Activated gamma-delta T cell treated with Interleukin-2 at 50 U/mL for 16 hours (primary cell): ENCODE data around the gene TMEM200B.
"Not testable (repeated sequence)": the region's sequence is repeated elsewhere in the genome, so short reads cannot be mapped to it uniquely, and the experiment has no call there.

Experiments
- DNase-seq: peaks from one replicate; pipeline ENCODE4 v3.0.0-alpha.2; 2020

The TMEM200B gene

GRCh38 chr1:29105822-29106221 lies 17.9 kb downstream of the TMEM200B start:
- DNase-seq: no peak

GRCh38 chr1:29100487-29100886 lies 23.2 kb downstream of the TMEM200B start:
- no peak for DNase-seq

- DNase-seq: no peak
Measured at GRCh38 chr1:29099286-29099685, 24.4 kb downstream of the TMEM200B start.

GRCh38 chr1:29096231-29096886 lies 27.3 kb downstream of the TMEM200B start:
- DNase-seq: no peak

DNA sequence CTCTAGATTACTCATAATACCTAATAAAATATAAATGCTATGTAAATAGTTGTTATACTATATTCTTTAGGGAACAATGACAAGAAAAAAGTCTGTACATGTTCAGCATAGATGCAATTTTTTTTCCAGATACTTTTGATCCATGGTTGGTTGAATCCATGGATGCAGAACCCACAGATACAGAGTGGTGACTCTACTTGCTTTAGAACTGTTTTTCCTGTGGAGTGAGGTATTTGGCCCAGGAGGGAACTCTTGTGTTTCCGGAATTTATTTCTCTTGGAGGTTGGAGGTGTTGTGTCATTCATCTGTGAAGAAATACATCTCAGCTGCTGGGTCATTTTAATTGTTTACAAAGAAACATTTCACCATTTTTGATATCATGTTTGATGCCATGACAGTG lies 28.7 kb downstream of the TMEM200B start:
- no peak for DNase-seq

- no peak for DNase-seq
Measured at GRCh38 chr1:29094433-29094832, 29.3 kb downstream of the TMEM200B start.

DNA sequence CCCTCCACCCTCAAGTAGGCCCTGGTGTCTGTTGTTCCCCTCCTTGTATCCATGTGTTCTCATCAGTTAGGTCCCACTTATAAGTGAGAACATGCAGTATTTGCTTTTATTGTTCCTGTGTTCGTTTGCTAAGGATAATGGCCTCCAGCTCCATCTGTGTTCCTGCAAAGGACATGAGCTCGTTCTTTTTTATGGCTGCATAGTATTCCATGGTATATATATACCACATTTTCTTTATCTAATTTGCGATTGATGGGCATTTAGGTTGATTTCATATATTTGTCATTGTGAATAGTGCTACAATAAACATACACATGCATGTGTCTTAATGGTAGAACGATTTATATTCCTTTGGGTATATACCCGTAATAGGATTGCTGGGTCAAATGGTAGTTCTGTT lies 31.0 kb downstream of the TMEM200B start:
- DNase-seq: not testable (repeated sequence)

GRCh38 chr1:29090937-29091618 lies 32.6 kb downstream of the TMEM200B start:
- DNase-seq: no peak

- no peak for DNase-seq
Measured at GRCh38 chr1:29084196-29084521, 39.5 kb downstream of the TMEM200B start.

DNA sequence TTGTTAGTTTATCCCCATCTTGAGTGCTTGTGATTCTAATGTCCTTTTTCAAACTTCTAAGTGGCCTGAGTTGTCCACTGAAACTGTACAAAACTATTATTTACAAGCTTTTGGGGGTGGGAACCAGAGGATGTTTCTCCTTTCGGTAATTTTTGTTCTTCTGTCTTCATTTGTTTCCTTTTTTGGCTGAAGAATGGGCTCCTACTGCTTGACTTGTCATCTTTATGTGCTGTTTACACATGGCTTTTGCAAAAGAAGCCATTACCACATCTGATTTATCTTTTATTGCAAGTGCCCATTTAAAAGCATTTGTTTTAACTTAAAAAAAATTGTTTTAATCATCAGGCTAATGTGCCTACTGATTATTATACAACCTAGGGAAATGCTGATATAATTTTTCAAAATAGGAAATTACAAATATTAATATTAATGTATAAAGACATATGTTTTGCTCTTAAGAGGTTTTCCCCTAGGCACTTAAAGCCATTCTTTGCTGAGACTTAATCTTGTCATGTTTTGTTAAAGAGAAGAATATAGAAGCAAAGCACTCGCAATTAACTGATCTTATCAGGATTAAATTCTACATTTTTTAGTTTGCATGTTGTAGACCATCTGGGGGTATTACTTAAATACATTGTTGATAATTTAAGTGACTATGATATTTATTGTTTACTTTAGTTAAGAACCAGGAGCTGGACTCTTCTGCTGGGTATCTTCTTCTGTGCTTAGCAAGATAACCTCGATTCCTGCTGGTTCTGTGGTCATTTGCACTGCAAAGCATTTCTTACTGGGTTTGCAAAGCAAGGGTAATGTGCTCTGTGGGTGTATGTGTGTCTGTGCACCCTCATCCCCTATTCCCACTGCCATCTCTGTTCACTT lies 40.1 kb downstream of the TMEM200B start:
- DNase-seq: no peak

DNA sequence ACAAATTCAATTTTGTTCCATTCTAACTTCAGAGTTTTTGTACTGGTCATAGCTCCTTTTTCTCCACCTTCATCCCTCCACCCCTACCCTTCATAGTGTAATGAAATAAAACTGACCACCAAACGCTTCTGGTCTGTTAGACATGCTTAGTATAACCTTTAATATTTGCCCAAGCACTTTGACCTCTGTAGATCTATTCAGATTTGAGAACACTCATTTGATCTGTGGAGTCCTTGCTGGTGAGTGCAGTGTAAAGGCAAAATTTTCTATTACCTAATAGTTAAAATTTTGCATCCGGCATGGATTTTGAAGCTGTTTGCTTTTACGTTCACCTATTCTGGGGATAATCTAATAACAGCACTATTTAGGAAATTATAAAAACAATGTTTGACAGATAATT lies 41.2 kb downstream of the TMEM200B start:
- DNase-seq: no peak

- DNase-seq: no peak
Measured at GRCh38 chr1:29081201-29081600, 42.5 kb downstream of the TMEM200B start.

GRCh38 chr1:29079916-29080629 lies 43.6 kb downstream of the TMEM200B start:
- not testable (repeated sequence) for DNase-seq

GRCh38 chr1:29077155-29077554 lies 46.5 kb downstream of the TMEM200B start:
- DNase-seq: no peak
